ENCODE results near the gene PSMB7. TPM values are rescaled to one million over a fixed set of nuclear protein-coding genes. Genes with fewer than 3 reads are reported as not detected.

Gene PSMB7
- total RNA-seq, 1 donor = 143 TPM

- DNase-seq (ENCODE audit: low read depth) = peak; percentile 39
- H3K4me3 ChIP-seq (ENCODE audit: low read depth, low read length) = no peak overlapping the region
- TF ChIP-seq CTCF (IDR thresholded peaks at IDR 0.05; ENCODE audit: insufficient read depth, low read depth, low read length) = no peak
These were observed 15.8 kb downstream of the PSMB7 start for GRCh38 chr9:124399323-124399967.

GRCh38 chr9:124398191-124398935 lies 16.9 kb downstream of the PSMB7 start:
- no peak for TF ChIP-seq CTCF (IDR thresholded peaks at IDR 0.05; ENCODE audit: insufficient read depth, low read depth, low read length)
- no peak for DNase-seq (ENCODE audit: low read depth)
- no peak overlapping the region for H3K4me3 ChIP-seq (ENCODE audit: low read depth, low read length)

GRCh38 chr9:124395826-124396225 lies 19.4 kb downstream of the PSMB7 start:
- TF ChIP-seq CTCF (IDR thresholded peaks at IDR 0.05; ENCODE audit: insufficient read depth, low read depth, low read length) = no peak
- no peak for DNase-seq (ENCODE audit: low read depth)
- H3K4me3 ChIP-seq (ENCODE audit: low read depth, low read length) = no peak overlapping the region

GRCh38 chr9:124394596-124394995 lies 20.6 kb downstream of the PSMB7 start:
- no peak overlapping the region for H3K4me3 ChIP-seq (ENCODE audit: low read depth, low read length)
- no peak for TF ChIP-seq CTCF (IDR thresholded peaks at IDR 0.05; ENCODE audit: insufficient read depth, low read depth, low read length)
- no peak for DNase-seq (ENCODE audit: low read depth)

GRCh38 chr9:124394167-124394566 lies 21.1 kb downstream of the PSMB7 start:
- no peak overlapping the region for H3K4me3 ChIP-seq (ENCODE audit: low read depth, low read length)
- no peak for DNase-seq (ENCODE audit: low read depth)
- TF ChIP-seq CTCF (IDR thresholded peaks at IDR 0.05; ENCODE audit: insufficient read depth, low read depth, low read length) = no peak

- DNase-seq (ENCODE audit: low read depth) = peak; percentile 38
- H3K4me3 ChIP-seq (ENCODE audit: low read depth, low read length) = no peak overlapping the region
- peak; percentile 49 for TF ChIP-seq CTCF (IDR thresholded peaks at IDR 0.05; ENCODE audit: insufficient read depth, low read depth, low read length)
These were observed 22.3 kb downstream of the PSMB7 start for GRCh38 chr9:124392871-124393460.

All from fibroblast of villous mesenchyme (primary cell).